HEK293T (cell line): ENCODE results near the gene ARPC1B.

Experiments
- ELF4 ChIP-seq: fragments of 450-650 bp; IDR thresholded peaks from 2 replicates; pipeline ENCODE4 v1.6.1; 2017; ENCODE audit warnings: antibody characterized with exemption
- SP1 ChIP-seq: fragments of 450-650 bp; IDR thresholded peaks from 2 replicates; pipeline ENCODE4 v1.6.1; 2017
- SUZ12 ChIP-seq: fragments of 450-650 bp; IDR thresholded peaks from 2 replicates; pipeline ENCODE4 v1.6.1; 2016; ENCODE audit warnings: mild to moderate bottlenecking

GRCh38 chr7:99325001-99325493 is 49.5 kb upstream of the ARPC1B start:
- TF ChIP-seq ELF4, result no peak
- TF ChIP-seq SUZ12, result no peak
- TF ChIP-seq SP1, result no peak
